Stimulated activated CD4-positive, alpha-beta T cell treated with anti-CD3 and anti-CD28 coated beads, Interleukin-1b, Interleukin-23, amount 100 ng/mL, for 1 hour (primary cell): ENCODE data around the gene TMEM115.

Experiments used
- DNase-seq, 2 donors: peaks; one replicate each; pipeline ENCODE4 v3.0.0-alpha.2; 2020; ENCODE audit warnings: low read depth in 2 of 2

The TMEM115 gene

DNA sequence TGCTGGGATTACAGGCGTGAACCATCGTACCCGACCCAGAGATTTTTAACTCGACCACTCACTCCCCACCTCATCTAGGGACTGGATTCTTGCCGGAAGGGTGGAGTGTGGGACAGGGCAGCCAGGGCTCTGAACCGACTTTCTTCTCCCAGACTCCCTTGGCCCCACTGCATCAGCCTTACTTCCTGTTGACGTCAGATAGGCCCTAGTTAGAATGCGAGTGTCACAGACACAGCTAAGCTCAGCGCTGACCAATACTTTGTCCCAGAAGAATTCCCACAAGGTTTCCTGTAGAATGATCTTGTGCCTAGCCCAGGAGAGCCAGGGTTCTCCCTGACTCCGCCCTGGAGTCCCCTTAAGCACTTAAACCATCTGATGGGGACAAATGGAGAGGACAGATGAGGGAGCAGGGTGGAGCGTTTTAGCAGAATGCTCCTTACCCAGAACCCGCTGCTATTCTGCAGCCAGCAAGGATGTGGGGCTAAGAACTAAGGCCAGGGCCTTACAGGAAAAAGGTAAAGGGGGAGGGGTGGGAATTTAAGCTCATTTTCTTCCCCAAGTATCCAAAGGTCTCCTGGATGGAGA lies 25.5 kb downstream of the TMEM115 start:
- no peak for DNase-seq

DNA sequence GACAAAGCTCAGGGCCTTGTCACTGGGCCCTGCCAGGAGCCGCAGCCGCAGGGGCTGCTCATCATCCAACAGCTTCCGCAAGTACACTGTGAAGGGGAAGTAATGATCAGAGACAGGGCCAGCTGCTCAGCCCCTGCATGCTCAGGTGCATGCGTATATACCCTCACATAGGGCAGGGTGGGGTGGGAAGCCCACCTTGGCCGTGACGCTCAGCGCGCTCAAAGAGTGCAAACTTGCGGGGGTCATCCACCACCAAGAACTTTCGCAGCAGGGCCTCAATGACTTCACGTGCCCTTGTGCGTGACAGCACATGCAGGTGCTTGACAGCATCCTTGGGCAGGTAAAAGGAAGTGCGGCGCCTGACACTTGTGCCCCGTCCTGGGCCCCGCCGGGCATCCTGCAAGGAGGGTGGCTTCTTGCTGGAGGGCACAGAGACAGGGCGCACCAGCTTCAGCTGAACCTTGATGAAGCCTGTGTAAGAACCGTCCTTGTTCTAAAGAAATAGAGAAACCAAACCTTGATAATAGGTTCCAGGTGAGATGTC lies 27.9 kb downstream of the TMEM115 start:
- DNase-seq = no peak

DNA sequence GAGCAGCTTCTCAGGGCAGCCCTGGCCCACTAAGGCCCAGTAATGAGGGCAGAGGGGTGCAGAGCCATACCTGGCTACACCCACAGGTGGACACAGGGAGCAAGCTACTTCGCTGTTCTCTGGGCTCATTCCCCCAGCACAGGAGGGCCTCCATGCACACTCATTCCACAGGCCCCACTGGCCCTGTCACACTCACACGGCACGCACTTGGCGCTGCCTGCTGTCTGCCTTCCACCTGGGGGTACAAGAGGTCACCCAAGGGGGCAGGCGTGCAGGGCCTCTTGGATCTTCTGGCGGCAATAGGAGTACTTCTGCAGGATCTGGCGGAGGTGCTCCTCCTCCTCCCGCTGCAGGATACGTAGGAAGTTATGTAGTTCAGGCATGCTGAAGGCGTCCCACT lies 29.0 kb downstream of the TMEM115 start:
- DNase-seq = no peak

DNA sequence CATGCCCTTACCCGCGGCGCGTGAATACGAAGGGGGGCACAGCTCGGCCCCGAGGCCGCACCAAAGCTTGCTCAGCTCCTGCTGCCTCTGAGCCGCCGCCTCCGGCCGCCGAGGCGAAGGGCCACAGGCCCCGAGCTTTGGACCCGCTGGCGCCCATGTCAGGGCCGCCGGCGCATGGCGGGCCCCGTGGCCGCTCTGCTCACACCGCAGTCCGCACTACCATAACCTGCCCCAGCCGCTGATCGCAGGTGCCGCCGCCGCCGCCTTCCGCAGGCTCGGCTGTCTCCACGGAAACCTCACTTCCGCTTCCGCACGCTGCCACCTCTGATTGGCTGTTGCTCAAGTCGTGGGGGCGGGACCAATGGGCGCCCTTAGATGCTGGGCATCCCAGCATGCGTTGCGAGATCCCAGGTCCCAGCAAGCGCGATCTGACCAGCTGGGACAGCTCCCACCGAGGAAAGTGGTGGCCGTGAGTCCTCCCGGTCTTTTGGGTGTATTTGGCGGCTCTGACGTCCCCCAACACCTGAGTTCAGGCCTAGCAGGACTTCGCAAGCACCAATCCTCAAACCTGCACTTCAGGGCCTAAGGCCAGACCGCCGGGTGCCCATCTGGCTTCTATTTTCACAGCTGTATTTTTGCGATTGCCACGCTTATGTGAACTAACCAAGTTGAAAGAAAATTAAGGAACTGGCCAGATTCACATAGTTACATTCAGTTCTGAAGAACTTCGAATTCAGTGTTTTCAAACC lies 31.2 kb downstream of the TMEM115 start, which contains the start of gene TUSC2:
Gene TUSC2 (minus strand): TSS at position 281 of the 749 bp plus-strand sequence. CDS start 124 bp downstream, at position 157.
- DNase-seq = peak; percentile 82 to 83

DNA sequence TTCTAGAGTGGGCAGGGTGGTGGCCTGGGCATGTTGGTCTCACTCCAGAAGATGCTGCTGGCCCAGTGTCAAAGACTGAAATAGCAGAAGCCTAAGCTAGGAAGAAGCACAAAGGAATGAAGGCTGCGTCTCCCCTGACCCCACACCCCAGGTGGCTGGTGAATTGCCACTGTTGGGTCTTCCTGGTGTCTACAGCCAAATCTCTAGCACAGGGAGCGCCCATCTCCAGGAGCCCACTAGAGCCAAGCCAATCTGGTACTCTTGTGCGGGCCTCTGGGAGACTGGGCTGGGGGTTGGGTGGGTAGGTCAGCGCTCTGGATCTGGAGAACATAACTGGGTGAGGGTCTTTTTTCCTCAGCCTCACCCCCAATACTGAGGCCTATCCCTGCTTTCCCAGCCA lies 32.2 kb downstream of the TMEM115 start:
- DNase-seq = no peak

DNA sequence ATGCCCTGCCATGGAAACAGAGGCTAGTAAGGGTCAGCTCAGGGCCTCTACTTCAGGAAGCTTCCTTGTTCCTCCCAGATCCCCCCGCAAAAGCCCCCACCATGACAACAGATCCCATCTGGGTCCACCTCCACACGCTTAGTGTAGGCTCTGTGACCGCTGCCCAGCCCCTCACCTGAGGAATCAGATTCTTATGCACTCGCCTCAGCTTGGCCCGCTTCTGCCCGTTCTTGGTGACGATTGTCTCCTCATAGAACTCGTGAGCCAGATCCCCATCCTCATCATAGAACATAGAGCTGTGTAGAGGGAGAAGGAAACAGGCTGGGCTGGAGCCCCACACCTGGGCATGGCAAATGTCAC lies 33.2 kb downstream of the TMEM115 start:
- DNase-seq = no peak

DNA sequence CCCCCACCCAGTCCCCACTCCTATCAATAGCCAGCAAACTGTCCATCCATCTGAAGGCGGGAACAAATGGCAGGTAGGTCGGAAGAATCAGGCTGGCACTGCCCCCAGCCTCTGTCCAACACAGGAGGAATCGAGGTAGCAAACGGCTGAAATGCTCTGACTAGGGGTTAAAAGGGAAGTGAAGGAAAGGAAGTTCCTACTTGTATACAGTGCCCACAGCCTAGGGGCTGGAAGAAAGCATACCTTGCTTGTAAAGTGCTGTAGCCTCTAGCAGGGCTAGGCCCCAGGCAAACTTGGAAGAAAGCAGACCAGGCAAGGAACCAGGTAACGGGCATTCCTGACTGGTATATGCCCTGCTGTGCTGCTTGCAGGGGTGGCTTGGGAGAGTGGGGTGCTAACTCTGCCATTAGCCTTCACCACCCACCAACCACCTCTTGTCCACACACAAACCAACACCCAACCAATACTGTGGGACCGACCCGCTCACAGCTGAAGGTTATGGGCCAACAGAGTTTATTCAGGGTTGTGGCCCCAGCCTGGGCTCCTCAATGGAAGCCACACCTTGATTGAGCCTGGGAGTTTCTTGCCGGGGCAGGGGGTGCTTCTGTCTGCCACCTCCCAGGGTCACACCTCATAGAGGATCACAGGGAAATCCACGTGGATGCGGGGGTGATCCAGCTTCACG lies 33.7 kb downstream of the TMEM115 start:
- DNase-seq = no peak

DNA sequence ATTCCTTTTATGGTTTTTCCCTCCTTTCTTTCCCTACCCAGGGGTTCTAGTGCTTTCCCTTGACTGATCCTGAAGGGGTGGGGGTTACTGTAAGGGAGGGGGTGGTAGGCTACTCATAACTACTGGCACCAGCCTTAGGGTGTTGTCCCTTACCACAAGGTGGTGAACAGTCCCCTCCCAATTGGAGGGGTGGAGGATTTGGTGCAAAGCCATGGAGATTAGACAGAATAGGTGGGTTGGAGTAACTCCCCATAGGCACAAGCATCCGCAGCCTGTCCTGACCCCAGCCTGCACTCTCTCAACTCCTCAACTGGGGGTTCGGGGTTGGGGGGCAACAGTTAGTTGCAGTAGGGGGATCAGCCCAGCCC lies 34.2 kb downstream of the TMEM115 start:
- no peak for DNase-seq

DNA sequence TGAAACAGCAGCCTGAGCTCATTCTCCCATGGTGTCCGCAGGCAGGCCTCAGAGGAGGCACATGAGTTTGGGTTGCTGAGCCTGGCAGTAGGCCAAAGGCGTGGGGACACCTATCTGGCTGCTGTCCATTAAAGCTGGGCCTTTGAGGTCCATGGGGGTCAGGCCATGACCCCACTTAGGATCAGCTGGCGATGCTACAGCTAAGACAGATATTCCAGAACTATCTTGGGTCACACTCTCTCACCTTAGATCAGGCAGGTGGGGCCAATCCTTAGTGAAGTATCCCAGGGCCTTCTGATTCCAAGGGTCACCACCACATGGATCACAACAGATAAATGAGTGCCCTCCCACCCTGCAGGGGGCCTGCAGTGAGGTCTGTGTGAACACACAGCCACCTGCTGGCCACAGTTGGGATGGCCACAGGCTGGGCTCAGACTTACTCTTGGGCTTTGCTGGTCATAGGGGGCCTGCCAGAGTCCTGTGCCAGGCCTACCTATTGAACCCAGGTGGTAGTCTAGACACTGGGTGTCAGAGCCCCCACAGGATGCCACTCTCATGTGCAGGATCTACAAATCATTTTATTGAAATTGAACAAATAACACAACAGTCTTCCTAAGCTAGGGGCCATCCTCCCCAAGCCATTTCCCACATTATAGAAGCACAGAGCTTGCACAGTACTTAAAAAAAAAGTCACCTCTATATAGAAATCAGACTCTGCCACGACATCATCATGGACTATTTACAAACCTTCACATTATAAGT lies 34.8 kb downstream of the TMEM115 start:
- no peak for DNase-seq

DNA sequence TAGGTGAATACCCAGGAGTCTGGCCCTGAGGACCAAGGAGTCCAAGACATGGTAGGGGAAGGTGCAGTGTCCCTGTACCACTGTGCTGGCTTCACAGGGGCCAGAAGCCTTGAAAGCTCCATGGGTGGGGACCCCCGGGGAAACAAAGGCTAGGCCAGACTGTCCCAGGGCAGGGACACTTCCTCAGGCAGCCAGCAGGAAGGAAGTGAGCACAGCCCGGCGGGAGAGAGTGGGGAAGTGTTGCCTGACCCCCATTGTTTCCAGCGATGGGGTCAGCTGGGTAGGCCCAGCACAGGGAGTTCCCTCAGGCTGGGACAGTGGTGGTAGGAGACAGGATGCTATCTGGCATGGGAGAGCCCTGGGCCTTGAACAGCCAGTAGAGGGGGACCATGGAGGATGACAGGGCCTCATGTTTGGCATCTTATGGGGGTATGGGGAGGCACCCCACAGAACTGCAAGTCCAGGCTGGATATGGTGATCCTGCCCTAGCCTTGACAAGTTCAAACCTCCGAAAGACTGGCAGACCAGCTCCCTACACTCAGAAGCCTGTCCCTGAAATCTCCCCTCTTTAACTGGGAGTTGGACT lies 35.6 kb downstream of the TMEM115 start:
- no peak for DNase-seq

DNA sequence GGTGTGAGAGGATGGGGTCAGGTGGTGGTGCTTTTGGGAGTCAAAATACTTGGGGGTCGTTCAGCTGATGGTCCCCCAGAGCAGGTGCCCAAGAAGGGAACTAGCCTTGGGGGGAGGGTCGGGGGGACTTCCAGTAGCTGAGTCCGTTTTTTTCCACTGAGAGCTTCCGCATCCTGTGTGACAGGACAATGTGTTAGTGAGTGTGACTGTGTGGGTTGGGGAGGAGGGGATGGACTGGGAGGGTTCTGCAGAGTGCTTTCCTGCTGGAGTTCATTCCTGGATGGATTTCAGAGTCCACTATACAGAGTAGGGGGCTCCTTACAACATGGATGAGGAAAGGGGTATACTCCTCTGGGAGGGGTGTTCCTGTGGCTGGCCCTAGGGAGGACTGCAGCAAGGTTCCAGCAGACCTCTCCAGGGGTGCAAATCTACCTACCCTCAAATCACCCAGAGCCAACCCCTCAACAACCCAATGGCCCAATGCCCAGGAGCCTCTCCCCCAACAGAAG lies 36.2 kb downstream of the TMEM115 start:
- no peak for DNase-seq

DNA sequence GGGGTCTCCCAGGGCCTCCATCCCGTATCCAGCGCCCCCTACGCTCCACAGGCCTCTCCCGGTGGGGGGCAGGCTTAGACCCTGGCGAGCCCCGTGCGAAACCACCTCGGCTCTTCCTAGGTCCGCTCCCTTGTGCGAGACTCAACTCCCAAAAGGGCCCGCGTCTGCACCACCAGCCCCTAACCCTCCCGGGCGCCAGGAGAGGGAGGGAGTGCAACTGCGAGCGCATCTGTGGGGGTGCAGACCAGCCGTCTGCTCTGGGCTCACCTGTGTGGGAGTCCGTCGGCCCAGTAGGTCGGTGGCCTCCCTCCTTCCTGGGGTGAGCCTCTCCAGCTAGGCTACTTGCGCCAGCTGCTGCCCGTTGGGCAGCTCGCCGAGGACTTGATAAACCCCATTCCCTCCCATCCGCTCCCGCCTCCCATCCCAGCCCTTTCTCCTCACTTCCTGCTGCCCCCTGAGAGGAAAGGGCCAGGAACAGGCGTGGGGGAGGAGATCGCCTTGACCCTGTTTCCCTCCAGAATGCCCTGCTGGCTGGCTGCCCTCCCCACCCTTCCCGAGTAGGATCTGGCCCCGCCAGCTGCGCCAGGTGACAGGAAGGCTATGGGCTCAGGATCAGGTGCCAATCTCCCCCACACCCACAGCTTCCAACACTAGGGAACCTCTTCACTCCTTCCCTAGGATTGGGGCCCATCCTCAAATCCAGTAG lies 36.8 kb downstream of the TMEM115 start, which contains the start of gene HYAL2:
Gene HYAL2 (minus strand): TSS at position 360 of the 706 bp plus-strand sequence. CDS start 2,256 bp downstream, outside the sequence.
- no peak for DNase-seq

DNA sequence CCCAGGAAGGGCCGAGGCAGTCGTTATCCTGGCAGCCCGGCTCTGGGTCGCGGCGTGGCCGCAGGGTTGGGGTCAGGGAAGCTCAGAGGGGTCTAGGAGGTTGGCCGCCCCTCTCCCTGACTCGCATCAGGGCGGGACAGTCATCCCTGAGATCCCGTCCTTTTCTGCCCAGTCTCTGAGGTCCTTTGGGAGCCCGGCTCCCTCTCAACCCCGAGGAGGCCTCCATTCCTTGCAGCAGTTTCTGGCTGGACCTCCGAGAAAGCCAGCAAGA lies 37.3 kb downstream of the TMEM115 start:
- DNase-seq = no peak

DNA sequence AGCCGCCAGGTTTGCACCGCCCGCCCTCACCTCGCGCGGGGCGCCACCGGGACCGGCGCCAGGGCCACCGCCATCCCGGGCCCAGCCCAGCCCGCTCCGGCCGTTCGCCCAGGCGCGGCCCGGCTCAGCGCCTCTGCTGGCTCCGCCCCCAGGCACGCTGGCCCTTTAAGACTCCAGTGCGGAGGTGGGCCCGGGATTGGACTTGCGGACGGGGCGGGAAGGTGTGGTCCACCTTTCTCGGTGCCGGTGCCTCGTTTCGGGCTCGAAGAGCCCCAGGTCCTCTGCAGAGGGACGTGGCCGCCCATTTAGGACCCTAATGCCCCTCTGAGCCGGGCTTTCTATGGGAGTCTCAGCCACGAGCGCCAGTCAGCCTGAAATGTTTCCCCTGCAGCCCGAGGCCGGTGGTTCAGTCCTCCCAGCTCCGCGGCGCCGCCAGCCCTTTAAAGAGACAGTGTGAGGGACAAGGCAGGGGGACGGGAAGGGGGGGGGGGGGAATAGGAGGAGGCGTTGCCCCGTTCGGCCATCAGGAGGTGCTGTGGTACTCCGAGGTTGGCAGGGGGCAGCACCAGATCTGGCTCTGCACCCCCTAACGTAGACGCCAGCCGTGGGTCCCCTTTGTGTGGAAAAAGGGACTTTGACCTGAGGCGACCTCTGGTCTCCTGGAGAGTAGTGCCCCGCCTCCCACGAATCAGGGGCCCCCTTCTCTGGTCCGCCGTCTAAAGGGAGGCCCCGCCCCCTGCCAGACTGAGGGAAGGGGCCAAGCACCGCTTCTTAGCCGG lies 37.8 kb downstream of the TMEM115 start:
- peak; percentile 42 to 68 for DNase-seq

DNA sequence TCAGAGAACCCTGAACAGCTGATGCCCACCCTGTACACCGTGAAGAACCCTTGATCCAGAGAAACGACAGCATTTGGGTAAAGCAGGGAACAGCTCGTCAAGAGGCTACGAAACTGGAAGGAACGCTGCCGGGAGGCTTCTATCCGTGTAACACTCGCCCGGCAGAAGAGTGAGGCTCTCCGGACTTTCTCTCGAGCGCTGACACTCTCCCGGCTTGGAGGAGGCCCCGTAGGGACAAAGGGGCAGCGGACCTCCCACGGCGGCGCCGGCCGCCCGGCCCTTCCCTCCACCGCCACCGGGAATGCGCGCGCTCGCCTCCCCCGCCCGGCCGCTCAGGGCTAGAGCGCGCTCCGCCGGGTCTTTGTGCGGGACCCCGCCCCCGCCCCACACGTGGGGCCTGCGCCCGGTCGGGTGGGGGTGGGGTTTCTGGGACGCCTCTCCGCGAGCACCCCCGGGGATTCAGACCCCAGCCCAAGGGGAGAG lies 38.4 kb downstream of the TMEM115 start:
- no peak for DNase-seq

DNA sequence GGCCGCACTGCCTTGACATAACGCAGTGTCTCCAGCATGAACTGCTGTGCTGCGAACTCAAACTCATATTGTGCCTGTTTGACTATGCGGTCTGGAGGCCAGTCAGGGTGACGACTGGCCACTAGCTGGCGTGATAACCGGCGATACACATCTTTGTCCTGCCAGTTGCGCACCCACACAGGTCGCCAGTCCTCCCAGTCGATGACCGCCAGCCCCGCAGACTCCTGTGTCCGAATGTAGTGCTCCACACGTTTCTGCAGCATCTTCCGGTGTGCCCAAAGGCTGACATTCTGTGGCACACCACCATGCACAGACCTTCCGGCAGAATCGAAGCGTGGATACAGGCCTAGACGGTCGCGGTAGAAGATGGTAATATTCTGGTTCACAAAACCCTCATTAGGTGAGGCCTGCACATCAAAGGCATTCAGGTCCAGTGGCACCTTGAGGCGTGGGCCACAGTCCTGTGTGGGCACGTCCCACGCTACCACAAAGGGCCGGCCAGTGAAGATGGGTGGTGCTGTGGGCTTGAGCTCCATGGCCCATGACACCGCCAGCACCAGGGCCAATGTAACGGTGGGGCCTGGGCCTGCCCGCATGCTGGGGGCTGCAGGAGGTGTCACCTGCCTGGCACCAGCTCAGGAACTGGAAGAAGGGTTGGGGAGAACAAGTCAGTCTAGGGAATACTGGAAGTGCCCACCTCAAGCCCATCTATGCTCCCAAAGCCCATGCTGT lies 39.3 kb downstream of the TMEM115 start:
- DNase-seq = no peak

DNA sequence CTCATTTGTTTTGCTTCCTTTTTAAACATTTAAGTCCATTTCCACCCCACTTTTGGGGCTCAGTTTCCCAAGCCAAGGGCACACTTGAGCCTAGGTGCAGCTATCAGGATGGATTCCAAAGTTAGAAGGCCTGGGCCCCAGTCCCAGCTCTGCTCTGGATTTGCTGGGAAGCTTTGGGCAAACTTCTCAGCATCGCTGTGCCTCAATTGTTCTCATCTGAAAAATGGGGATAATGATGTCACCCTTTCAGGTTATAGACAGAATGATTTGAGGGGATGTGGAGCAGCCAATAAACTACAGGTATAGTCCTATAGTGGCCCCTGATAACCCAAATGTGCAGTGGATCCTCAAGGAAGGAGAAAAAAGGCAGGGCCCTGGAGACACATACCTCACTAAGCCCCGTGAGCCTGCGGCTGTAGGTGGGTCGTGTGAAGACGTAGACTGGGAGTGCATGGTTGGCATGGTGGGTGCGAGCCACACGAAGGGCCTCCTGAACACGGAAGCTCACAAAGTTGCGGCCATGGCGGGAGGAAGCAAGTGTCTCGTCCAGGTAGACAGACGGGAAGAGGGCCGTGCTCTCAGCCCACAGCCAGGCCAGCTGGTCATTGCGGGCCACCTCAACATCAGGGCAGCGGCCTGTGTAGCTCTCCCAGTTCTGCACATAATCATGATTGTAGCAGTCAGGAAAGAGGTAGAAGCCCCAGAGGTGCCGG lies 40.0 kb downstream of the TMEM115 start:
- no peak for DNase-seq

DNA sequence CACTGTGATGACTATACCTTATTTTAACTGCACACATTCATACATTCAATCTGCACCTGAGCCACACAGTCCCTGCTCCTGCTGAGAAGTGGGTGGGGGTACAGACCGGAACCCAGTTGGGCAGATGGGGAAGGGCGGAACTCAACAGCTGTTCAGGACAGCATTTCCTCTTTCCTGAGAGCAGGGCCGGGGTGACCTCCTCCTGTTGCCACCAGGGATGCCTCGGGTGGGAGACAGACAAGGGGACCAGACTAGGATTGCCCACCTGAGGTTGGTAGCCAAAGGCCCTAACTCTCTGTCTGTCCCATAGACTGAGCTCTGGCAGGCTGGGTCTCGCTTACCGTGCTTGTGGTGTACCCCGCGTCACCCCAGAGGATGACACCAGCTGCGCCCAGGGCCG lies 40.7 kb downstream of the TMEM115 start:
- DNase-seq = no peak

DNA sequence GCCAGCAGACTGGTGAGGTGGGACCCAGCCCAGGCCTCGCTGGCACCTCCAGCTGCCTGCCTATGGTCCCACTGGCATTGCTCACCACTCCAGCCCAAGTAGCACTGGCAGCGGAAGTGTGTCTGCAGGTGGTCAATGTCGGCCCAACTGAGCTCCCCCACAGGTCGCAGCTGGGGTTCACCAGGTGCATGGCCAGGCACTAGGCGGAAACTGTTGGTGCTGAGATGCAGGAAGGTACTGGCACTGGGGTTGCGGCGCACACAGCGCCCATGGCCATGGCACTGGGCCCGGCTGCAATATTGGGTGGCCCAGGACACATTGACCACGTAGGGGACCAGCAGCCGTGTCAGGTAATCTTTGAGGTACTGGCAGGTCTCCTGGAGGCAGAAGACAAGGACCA lies 41.2 kb downstream of the TMEM115 start:
- no peak for DNase-seq
